A549 (cell line): ENCODE data around the gene DAGLB. TPM values are rescaled to one million over a fixed set of nuclear protein-coding genes. Genes with fewer than 3 reads are reported as not detected.

ENCODE experiments used
- ATAC-seq, 2 experiments: fragments of 200-7000 bp in 1 of 2; fragments of >200 bp in 1 of 2; cut with Nextera tagmentation in 1 of 2; cut with Tn5 transposase in 1 of 2; 3 replicates each; pipeline versions ENCODE4 v1.8.0 to v1.9.1; 2018 to 2020; ENCODE audit warnings: mild to moderate bottlenecking in 1 of 2, moderate library complexity in 1 of 2
- CTCF ChIA-PET: fragments of 300-600 bp; sonication (Branson Sonifier 250); formaldehyde crosslinking; extraction: SDS; loops from one replicate; lab custom pipeline; 2021; ENCODE audit warnings: antibody characterized with exemption, inconsistent platforms; lab: Yijun Ruan, JAX
- POLR2A ChIA-PET: fragments of 350-600 bp; formaldehyde crosslinking; extraction: SDS; loops from one replicate; lab custom pipeline; 2021; ENCODE audit warnings: antibody characterized with exemption, inconsistent platforms; lab: Yijun Ruan, JAX
- DNase-seq, 2 experiments: peaks; one replicate each; pipeline versions ENCODE4 v3.0.0 to v3.0.0-alpha.2; 2011 to 2016; ENCODE audit warnings: low read depth in 1 of 2, low spot score in 1 of 2
- FAIRE-seq: peaks from 2 replicates; lab custom pipeline; 2011; peaks lifted over from hg19 to GRCh38; lab: Jason Lieb, UNC
- H3K27ac ChIP-seq, 2 experiments: fragments of >200 bp; sonication (Bioruptor Twin); formaldehyde crosslinking; 3 replicates each; pipeline ENCODE4 v1.5.1; 2016 to 2017
- H3K4me1 ChIP-seq: fragments of >200 bp; sonication (Bioruptor Twin); formaldehyde crosslinking; 3 replicates; pipeline ENCODE4 v1.6.1; 2016
- H3K4me2 ChIP-seq: fragments of >200 bp; sonication (Bioruptor Twin); formaldehyde crosslinking; 3 replicates; pipeline ENCODE4 v1.6.1; 2016
- H3K4me3 ChIP-seq: fragments of >200 bp; sonication (Bioruptor Twin); formaldehyde crosslinking; 3 replicates; pipeline ENCODE4 v1.5.1; 2016
- H3K9me3 ChIP-seq: fragments of >200 bp; sonication (Bioruptor Twin); formaldehyde crosslinking; 3 replicates; pipeline ENCODE4 v1.6.1; 2016
- ATOH8 ChIP-seq: fragments of 250-450 bp; sonication (Bioruptor Pico); IDR thresholded peaks from 2 replicates; pipeline ENCODE4 v1.5.0; 2020; ENCODE audit warnings: low read depth, mild to moderate bottlenecking, moderate library complexity
- CEBPB ChIP-seq, 2 experiments: fragments of >200 bp in 1 of 2; sonication (Bioruptor Twin) in 1 of 2; formaldehyde crosslinking in 1 of 2; IDR thresholded peaks; 2 replicates each; pipeline ENCODE4 v1.6.1; 2012 to 2016
- CHD2 ChIP-seq: fragments of 150-350 bp; IDR thresholded peaks from 2 replicates; pipeline ENCODE4 v1.6.1; 2014; ENCODE audit warnings: low read length; ENCODE audit not compliant: partially characterized antibody
- EHF ChIP-seq: fragments of 250-450 bp; sonication (Bioruptor Pico); IDR thresholded peaks from 2 replicates; pipeline ENCODE4 v1.5.0; 2020; ENCODE audit warnings: mild to moderate bottlenecking
- EHMT2 ChIP-seq: fragments of 200-600 bp; sonication (generic); IDR thresholded peaks from 2 replicates; pipeline ENCODE4 v1.6.1; 2016; ENCODE audit warnings: antibody characterized with exemption, low read depth, mild to moderate bottlenecking, moderate library complexity
- ELK1 ChIP-seq: fragments of 150-350 bp; IDR thresholded peaks from 2 replicates; pipeline ENCODE4 v1.6.1; 2014; ENCODE audit warnings: low read depth, mild to moderate bottlenecking, low read length
- FOSB ChIP-seq: fragments of 250-450 bp; sonication (Bioruptor Pico); IDR thresholded peaks from 2 replicates; pipeline ENCODE4 v1.5.0; 2020; ENCODE audit warnings: mild to moderate bottlenecking, moderate library complexity
- FOXS1 ChIP-seq: fragments of 250-450 bp; sonication (Bioruptor Pico); IDR thresholded peaks from 2 replicates; pipeline ENCODE4 v1.5.0; 2020; ENCODE audit warnings: mild to moderate bottlenecking, moderate library complexity
- GATA3 ChIP-seq: IDR thresholded peaks from 2 replicates; pipeline ENCODE4 v1.6.1; 2012; ENCODE audit warnings: borderline replicate concordance
- HEYL ChIP-seq: fragments of 250-450 bp; sonication (Bioruptor Pico); IDR thresholded peaks from 2 replicates; pipeline ENCODE4 v1.8.0; 2021; ENCODE audit warnings: mild to moderate bottlenecking, moderate library complexity
- JUN ChIP-seq, 2 experiments: fragments of >200 bp; sonication (Bioruptor Twin); formaldehyde crosslinking; IDR thresholded peaks; 2 replicates in 1 of 2; 3 replicates in 1 of 2; pipeline ENCODE4 v1.6.1; 2016 to 2017
- KDM1A ChIP-seq: fragments of 200-600 bp; sonication (generic); IDR thresholded peaks from 2 replicates; pipeline ENCODE4 v1.6.1; 2016; ENCODE audit warnings: low read depth, mild to moderate bottlenecking
- MAFK ChIP-seq: fragments of 450-650 bp; IDR thresholded peaks from 2 replicates; pipeline ENCODE4 v1.6.1; 2014; ENCODE audit not compliant: partially characterized antibody
- MAZ ChIP-seq: fragments of 150-350 bp; IDR thresholded peaks from 2 replicates; pipeline ENCODE4 v1.6.1; 2014; ENCODE audit warnings: antibody characterized with exemption, low read depth, low read length, borderline replicate concordance
- PHF8 ChIP-seq: fragments of 200-600 bp; sonication (generic); IDR thresholded peaks from 2 replicates; pipeline ENCODE4 v1.6.1; 2016; ENCODE audit warnings: low read depth, mild to moderate bottlenecking, antibody characterized with exemption, moderate library complexity, borderline replicate concordance
- RAD21 ChIP-seq, 2 experiments: fragments of >200 bp in 1 of 2; sonication (Bioruptor Twin) in 1 of 2; formaldehyde crosslinking in 1 of 2; IDR thresholded peaks in 1 of 2; conservative IDR thresholded peaks in 1 of 2; 2 replicates in 1 of 2; 3 replicates in 1 of 2; pipeline ENCODE4 v1.6.1; 2012 to 2018; ENCODE audit warnings: inconsistent platforms in 1 of 2
- RCOR1 ChIP-seq: fragments of 150-350 bp; IDR thresholded peaks from 2 replicates; pipeline ENCODE4 v1.6.1; 2014; ENCODE audit warnings: antibody characterized with exemption, low read length, low read depth
- TP53 ChIP-seq: fragments of 250-450 bp; sonication (Bioruptor Pico); IDR thresholded peaks from 2 replicates; pipeline ENCODE4 v1.5.0; 2021; ENCODE audit warnings: mild to moderate bottlenecking, moderate library complexity
- ZC3H11A ChIP-seq: fragments of 450-650 bp; IDR thresholded peaks from 2 replicates; pipeline ENCODE4 v1.6.1; 2014; ENCODE audit warnings: antibody characterized with exemption, mild to moderate bottlenecking
- WGBS: methylation state at CpG from one replicate; pipeline ENCODE4 v1.1.6; 2017; ENCODE audit errors: missing lambda C conversion rate; 5-methylcytosine and 5-hydroxymethylcytosine counted together
- polyA plus RNA-seq, 4 experiments: library from polyadenylated mRNA; depleted of rRNA in 3 of 4; stranded (reverse); fragments of >200 nt; fragmentation: RNase III in 1 of 4; extraction: RNeasy Plus Mini Kit Qiagen cat#74134 plus additional on column Dnase treatment in 1 of 4; gene quantifications; 2 replicates in 3 of 4; 3 replicates in 1 of 4; pipeline ENCODE4 v1.2.3, GENCODE V29; 2011 to 2017
- TF ChIP-seq, protein P1 (sequence below): fragments of 450-650 bp; IDR thresholded peaks from 2 replicates; pipeline ENCODE4 v1.6.1; 2014; ENCODE audit warnings: antibody characterized with exemption

Gene DAGLB
- polyA plus RNA-seq, 2 of the 4 experiments (the other 2 are of a cell fraction): 14.5 to 19.7 TPM

- no peak for TF ChIP-seq KDM1A
- TF ChIP-seq, all 56 proteins: peak for 0
- Histone ChIP-seq H3K27ac (no peak overlapping the region), H3K4me2 (no peak overlapping the region), H3K9me3 (no peaks in the 10 kb centered on the region), H3K4me1 (no peaks in the 10 kb centered on the region), H3K4me3 (no peak overlapping the region)
- 72% methylated on average over 16 of the region's 19 CpGs for WGBS
- DNase-seq: no peak
- no peak for FAIRE-seq
- ChIA-PET POLR2A (no interaction called here), CTCF (interaction anchor here (0.6 kb wide), 1 partner anchor 284 kb away, joined by 3 read pairs; no protein-coding TSS in a partner anchor)
- ATAC-seq: no peak
Observed at GRCh38 chr7:6496842-6497636, 49.3 kb upstream of the DAGLB start.

DNA sequence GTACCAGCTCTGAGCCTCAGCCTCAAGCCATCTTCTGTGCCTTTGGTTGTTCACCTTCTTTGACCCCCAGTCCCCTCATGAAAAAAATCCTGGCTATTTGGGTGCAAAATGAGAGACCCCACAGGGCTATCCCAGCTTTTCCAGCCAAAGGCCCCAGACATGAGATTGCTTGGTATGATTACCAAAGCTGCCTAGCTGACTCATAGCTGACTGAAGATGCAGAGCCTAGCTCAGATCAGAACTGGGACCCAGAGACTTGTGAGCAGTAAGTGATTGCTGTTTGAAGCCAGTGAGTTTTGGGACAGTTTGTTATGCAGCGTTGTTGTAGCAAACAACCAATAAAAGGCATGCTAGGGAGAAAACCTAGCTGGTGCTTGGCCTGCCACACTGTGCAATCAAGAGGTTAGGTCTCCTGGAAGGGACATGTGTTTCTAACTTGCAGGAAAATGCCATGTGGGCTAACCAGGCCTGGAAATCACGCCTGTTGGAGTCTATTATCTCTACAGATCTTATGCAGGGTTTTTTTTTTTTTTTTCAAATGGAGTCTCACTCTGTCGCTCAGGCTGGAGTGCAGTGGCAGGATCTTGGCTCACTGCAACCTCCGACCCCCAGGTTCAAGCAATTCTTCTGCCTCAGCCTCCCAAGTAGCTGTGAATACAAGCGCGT is 48.0 kb upstream of the DAGLB start:
- no peak overlapping the region for H3K4me2 ChIP-seq
- no peak for FAIRE-seq
- TF ChIP-seq RAD21 (conservative IDR thresholded peaks at IDR 0.05 in 1 of 2, IDR thresholded peaks at IDR 0.05 in 1 of 2) (no peak), FOSB (no peak), JUN (IDR thresholded peaks at IDR 0.05) (no peak), PHF8 (no peak), HEYL (CRISPR knock-in tag) (no peak), TP53 (CRISPR knock-in tag) (no peak), ZC3H11A (no peak), FOXS1 (CRISPR knock-in tag) (no peak), ELK1 (no peak), RCOR1 (no peak), CEBPB (IDR thresholded peaks at IDR 0.05) (no peak), CHD2 (no peak), MAZ (no peak), GATA3 (no peak), EHMT2 (no peak)
- TF ChIP-seq, protein P1, sequence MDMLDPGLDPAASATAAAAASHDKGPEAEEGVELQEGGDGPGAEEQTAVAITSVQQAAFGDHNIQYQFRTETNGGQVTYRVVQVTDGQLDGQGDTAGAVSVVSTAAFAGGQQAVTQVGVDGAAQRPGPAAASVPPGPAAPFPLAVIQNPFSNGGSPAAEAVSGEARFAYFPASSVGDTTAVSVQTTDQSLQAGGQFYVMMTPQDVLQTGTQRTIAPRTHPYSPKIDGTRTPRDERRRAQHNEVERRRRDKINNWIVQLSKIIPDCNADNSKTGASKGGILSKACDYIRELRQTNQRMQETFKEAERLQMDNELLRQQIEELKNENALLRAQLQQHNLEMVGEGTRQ: no peak
- TF ChIP-seq, all 56 proteins: peak for 0
- ChIA-PET POLR2A (no interaction called here), CTCF (interaction anchor here (1.1 kb wide), 1 partner anchor 16 kb away, joined by 4 read pairs; no protein-coding TSS in a partner anchor)
- Histone ChIP-seq H3K9me3 (no peaks in the 10 kb centered on the region), H3K4me1 (no peaks in the 10 kb centered on the region), H3K4me3 (no peak overlapping the region), H3K27ac (no peak overlapping the region)
- WGBS: 81% methylated on average over 6 of the region's 6 CpGs
- ATAC-seq (peak; percentile 31 to 42; a peak in 3 of 6 replicates), DNase-seq (no peak)

GRCh38 chr7:6494365-6494764 is 46.6 kb upstream of the DAGLB start:
- no peak overlapping the region for H3K4me3 ChIP-seq
- ChIA-PET POLR2A (no interaction called here), CTCF (interaction anchor here (0.6 to 0.7 kb wide), 2 partner anchors 8 to 143 kb away, joined by 3 read pairs; no protein-coding TSS in a partner anchor)
- H3K27ac ChIP-seq: no peak overlapping the region
- H3K4me2 ChIP-seq: no peak overlapping the region
- peaks cover 5% of the 10 kb centered on the region; the same call in 2 of the 3 replicates for H3K9me3 ChIP-seq
- DNase-seq (no peak), ATAC-seq (no peak), FAIRE-seq (no peak)
- no peaks in the 10 kb centered on the region for H3K4me1 ChIP-seq
- TF ChIP-seq ATOH8 (CRISPR knock-in tag) (no peak), MAFK (no peak), EHF (CRISPR knock-in tag) (no peak), CEBPB (IDR thresholded peaks at IDR 0.05) (no peak), KDM1A (no peak)
- WGBS: 52% methylated on average over 2 of the region's 2 CpGs
